Activated CD4-positive, alpha-beta memory T cell treated with anti-CD3 and anti-CD28 coated beads for 36 hours (primary cell): Measurements from ENCODE around the gene GPR62. TPM values are rescaled to one million over a fixed set of nuclear protein-coding genes. Genes with fewer than 3 reads are reported as not detected.

Experiments
- CTCF ChIA-PET: fragments of 350-600 bp; sonication (Branson Sonifier 250); formaldehyde crosslinking; loops from one replicate; lab custom pipeline; 2021; ENCODE audit warnings: antibody characterized with exemption, inconsistent platforms; lab: Charles Lee
- POLR2A ChIA-PET: fragments of 350-600 bp; sonication (Branson Sonifier 250); formaldehyde crosslinking; loops from one replicate; lab custom pipeline; 2021; ENCODE audit warnings: antibody characterized with exemption; lab: Charles Lee
- DNase-seq: peaks from one replicate; pipeline ENCODE4 v3.0.0-alpha.2; 2020
- H3K27ac Mint-ChIP-seq: one replicate; pipeline ENCODE4 v1.8.0; 2021; ENCODE audit warnings: mixed read lengths
- H3K27me3 Mint-ChIP-seq: one replicate; pipeline ENCODE4 v1.8.0; 2021; ENCODE audit warnings: mixed read lengths
- H3K36me3 Mint-ChIP-seq: one replicate; pipeline ENCODE4 v1.8.0; 2021; ENCODE audit warnings: mixed read lengths
- H3K4me1 Mint-ChIP-seq: one replicate; pipeline ENCODE4 v1.8.0; 2021; ENCODE audit warnings: low read depth, mixed read lengths
- H3K4me3 Mint-ChIP-seq: one replicate; pipeline ENCODE4 v1.8.0; 2021; ENCODE audit warnings: mild to moderate bottlenecking, mixed read lengths
- H3K9me3 Mint-ChIP-seq: one replicate; pipeline ENCODE4 v1.8.0; 2021; ENCODE audit warnings: mixed read lengths
- intact Hi-C: fragments of 100-400 bp; cut with micrococcal nuclease; formaldehyde crosslinking; loops from one replicate; pipeline ENCODE4 v1.15.1; 2023
- total RNA-seq, 2 experiments: library from RNA; stranded (reverse); gene quantifications; one replicate each; pipeline ENCODE4 v1.2.3, GENCODE V29; 2021

GPR62 gene
- total RNA-seq, 2 experiments from 2014 or later: not detected

DNA sequence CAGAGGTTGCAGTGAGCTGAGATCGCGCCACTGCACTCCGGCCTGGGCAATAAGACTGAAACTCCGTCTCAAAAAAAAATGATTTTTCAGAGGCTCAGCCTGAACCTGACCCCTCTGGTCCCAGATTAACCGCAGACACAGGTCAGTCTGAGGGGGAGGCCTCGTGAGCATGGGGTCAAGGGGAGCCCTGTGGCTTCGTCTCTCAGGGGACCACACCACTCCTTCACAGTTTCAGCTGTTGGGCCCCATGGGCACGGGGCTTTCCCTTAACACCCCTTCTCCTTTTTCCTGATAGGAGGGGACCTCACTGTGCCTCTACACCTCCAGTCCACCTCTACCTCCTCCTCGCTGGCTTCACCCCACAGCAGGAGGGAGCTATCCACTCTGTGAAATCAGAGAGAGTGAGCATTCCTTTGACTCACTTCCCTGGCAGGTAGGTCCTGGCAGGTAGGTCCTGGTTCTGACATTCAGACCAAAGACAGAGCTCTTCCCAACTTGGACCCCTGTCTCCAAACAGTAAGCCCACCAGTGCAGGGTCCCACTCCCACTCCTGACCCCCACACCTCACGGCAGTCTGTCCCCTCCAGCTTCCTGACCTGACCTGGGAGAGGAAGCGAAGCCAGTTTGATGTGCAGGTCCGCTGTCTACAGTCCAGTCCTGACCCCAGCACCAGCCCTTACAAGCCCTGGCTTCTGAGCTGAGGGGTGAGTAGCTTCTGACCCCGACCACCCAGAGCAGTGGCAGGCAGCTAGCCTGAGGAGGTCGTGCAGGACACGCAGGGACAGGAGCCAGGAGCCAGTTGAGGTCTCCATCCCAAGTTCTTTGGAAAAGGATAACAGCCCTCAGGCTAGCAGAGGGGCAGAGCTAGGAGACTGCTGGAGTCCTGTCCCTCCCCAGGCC lies 22.5 kb upstream of the GPR62 start:
- Mint-ChIP-seq H3K27me3 (no peaks in the 10 kb centered on the region), H3K27ac (no peak overlapping the region), H3K36me3 (peaks cover 34% of the 10 kb centered on the region), H3K4me1 (no peaks in the 10 kb centered on the region), H3K9me3 (no peaks in the 10 kb centered on the region), H3K4me3 (no peak overlapping the region)
- ChIA-PET POLR2A (interaction anchor here (1.6 kb wide), 1 partner anchor 9 kb away, joined by 3 read pairs; the partner anchor contains the start of genes PARP3 and RRP9), CTCF (interaction anchor here (1.8 kb wide), 1 partner anchor 9 kb away, joined by 7 read pairs; the partner anchor contains the start of gene RRP9)
- intact Hi-C loops: no loop called here
- DNase-seq: no peak

DNA sequence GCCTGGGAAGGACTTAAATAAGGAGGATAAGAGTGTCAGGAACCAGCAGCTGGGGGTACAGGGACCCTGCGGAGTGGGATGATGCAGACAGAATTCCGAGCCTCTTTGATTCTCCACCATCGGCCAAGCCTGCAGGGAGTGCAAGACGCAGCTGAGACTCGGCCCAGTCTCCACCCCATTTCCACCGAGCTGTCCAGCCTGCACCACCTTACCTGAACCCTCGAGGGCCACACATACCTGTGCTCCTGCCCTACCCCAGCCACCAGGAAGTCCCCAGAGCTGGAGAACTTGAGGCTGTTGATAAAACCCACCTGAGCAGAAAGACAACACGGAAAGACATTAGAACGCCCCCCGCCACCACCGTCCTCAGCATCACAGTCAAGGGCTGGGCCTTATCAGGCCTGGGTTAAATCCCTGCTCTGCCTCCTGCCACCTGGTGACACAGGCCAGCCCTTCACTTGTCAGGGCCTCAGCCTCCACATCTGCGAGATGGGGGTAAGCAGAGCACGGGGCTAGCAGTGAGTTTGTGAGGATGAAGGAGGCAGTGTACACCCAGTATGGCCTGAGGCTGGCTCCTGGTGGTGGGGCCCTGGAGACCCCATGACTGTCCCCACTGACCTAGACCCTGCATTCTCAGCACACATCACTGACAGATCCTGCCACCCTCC lies 21.6 kb upstream of the GPR62 start:
- Mint-ChIP-seq H3K4me3 (no peak overlapping the region), H3K9me3 (no peaks in the 10 kb centered on the region), H3K27ac (no peak overlapping the region), H3K4me1 (no peaks in the 10 kb centered on the region), H3K36me3 (peaks cover 41% of the 10 kb centered on the region), H3K27me3 (no peaks in the 10 kb centered on the region)
- intact Hi-C loops: no loop called here
- CTCF ChIA-PET: interaction anchor here (1.8 kb wide), 1 partner anchor 8 kb away, joined by 7 read pairs; the partner anchor contains the start of gene RRP9
- DNase-seq: no peak
- POLR2A ChIA-PET: interaction anchor here (1.6 kb wide), 1 partner anchor 8 kb away, joined by 3 read pairs; the partner anchor contains the start of genes PARP3 and RRP9

DNA sequence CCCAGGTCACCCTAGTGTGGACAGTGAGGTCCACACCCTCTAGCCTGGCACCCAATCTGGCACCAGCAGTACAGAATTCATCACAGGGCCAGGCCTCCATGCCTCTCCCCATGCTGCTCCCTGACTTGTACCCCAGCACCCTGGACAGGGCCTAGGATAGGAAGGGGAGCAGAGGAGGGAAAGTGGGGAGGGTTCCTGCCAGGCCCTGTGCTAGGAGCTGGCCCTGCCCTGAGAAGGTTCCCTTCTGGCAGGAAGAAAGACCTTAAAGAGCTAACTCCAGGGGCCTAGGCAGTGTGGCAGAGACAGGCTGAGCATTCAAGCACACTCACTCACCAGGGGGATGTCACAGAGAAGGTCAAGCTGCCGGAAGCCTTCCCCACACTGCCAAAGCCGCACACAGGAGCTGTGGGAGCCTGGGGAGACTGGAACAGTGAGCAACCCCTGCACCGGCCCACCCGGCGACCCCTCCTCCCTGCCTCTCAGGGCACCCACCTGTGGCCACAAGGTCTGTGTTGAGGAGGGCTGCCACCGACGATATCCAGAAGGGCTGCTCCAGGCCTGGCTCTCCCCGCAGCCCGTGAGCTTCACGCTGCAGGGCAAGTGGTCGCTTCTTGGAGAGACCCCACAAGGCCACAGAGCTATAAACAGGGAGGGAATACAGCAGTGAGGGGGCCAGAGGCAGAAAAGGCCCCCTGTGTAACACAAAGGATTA lies 20.9 kb upstream of the GPR62 start:
- ChIA-PET CTCF (interaction anchor here (1.0 to 1.8 kb wide), 2 partner anchors 7 to 11 kb away, joined by 3 to 7 read pairs; partner anchors contain the start of gene RRP9), POLR2A (no interaction called here)
- no peak for DNase-seq
- H3K27me3 Mint-ChIP-seq: no peaks in the 10 kb centered on the region
- H3K4me3 Mint-ChIP-seq: no peak overlapping the region
- intact Hi-C loops: no loop called here
- H3K27ac Mint-ChIP-seq: no peak overlapping the region
- peaks cover 41% of the 10 kb centered on the region for H3K36me3 Mint-ChIP-seq
- peaks cover 4% of the 10 kb centered on the region for H3K4me1 Mint-ChIP-seq
- H3K9me3 Mint-ChIP-seq: no peaks in the 10 kb centered on the region

DNA sequence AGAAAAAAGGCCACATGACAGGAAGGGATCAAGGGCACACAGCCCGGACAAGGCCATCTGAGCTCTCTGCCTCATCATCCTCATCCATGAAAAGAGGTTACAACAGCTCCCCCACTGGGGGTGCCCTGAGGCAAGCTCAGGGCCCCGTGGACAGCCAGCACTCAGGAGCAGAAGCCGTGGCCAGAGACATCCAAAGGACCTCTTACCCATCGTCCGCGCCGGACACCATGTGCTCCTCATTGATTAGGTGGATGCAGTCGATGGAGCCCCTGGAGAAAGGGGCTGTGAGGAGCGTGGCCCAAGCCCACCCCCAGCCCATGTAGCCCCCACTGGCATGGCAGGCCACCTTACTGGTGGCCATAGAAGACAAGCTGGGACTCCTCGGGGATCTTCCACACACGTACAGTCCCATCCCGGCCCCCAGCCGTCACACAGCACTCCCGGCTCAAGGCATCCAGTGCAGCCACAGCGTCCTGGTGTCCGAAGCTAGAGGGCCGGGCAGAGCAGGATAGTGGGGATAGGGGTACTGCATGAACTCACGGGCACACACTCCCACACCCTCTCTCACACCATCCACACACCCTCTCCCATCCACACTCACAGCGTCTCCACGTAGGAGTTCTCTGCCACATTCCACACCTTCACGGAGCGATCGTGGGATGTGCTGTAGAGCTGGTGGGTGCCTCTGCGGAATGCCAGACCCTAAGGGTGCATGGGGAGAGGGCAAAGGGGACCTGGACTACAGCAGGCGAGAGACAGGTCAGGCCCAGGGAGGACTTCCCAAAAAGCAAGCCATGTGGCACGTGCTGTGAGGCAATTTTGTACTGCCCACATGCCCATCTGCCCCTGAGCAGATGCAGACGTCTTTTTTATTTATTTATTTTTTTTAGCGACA lies 19.9 kb upstream of the GPR62 start:
- Mint-ChIP-seq H3K27me3 (no peaks in the 10 kb centered on the region), H3K4me1 (peaks cover 11% of the 10 kb centered on the region), H3K36me3 (peaks cover 41% of the 10 kb centered on the region), H3K9me3 (no peaks in the 10 kb centered on the region), H3K27ac (no peak overlapping the region), H3K4me3 (no peak overlapping the region)
- CTCF ChIA-PET: interaction anchor here (0.6 to 1.0 kb wide), 3 partner anchors 10 to 207 kb away, joined by 3 read pairs; no protein-coding TSS in a partner anchor
- POLR2A ChIA-PET: interaction anchor here (0.6 kb wide), 1 partner anchor 48 kb away, joined by 5 read pairs; no protein-coding TSS in a partner anchor
- intact Hi-C loops: no loop called here
- no peak for DNase-seq

DNA sequence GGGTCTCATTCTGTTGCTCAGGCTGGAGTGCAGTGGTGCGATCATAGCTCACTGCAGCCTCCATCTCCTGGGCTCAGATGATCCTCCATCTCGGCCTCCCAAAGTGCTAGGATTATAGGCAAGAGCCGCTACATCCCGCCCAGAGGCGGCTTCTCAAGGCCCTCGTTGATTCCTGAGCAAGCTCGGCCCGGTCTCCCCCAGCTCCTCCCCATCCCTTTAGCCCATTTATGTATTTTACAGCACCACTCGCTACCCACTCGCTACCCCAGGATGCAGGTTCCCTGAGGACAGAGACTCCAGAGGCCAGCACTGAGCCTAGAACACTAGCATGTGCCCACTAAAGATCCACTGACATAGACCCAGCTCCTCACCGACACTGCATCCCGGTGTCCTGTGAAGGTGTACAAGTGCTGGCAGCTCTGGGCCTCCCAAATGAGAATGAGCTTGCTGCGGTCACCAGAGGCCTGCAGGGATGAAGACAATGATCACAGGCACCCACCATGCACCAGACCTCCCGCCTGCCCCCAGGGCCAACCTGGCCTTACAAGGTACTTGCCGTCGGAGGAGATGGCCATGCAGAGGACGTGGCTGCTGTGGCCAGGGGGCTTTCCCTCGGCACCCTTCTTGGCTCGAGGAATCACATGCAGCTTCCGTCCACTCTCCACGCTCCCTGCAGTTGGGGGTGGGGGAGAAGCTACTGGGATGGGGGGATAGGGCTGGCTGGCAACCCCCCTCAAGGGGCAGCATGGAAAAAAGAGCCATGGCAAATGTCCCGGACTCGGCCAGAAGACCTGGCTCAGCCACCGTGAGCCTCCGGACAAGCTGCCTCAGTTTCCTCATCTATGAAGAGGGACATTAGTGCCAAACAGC lies 19.1 kb upstream of the GPR62 start:
- Mint-ChIP-seq H3K27ac (no peak overlapping the region), H3K27me3 (no peaks in the 10 kb centered on the region), H3K4me1 (peaks cover 20% of the 10 kb centered on the region), H3K9me3 (no peaks in the 10 kb centered on the region), H3K36me3 (peaks cover 37% of the 10 kb centered on the region), H3K4me3 (no peak overlapping the region)
- DNase-seq: no peak
- intact Hi-C loops: no loop called here
- ChIA-PET CTCF (interaction anchor here (0.6 to 1.2 kb wide), 2 partner anchors 207 to 254 kb away, joined by 3 read pairs; no protein-coding TSS in a partner anchor), POLR2A (no interaction called here)

DNA sequence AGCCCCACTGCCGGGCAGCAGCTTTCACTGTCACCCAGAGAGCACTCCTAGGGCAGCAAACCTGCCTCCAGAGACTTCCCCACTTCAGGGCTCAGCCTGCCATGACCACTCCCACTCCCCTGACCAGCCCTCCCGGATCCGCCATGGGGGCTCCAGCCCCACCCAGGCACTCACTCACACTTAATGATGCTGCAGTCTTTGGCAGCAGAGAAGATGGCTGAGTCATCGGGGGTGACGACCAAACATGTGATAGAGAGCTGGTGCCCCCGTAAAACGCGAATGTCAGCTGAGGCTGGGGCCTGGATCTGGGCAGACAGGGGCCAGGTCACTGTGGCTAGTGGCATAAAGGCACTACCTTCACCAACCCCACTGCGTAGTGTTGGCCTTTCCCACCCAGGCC lies 18.2 kb upstream of the GPR62 start:
- no peak overlapping the region for H3K27ac Mint-ChIP-seq
- no peak for DNase-seq
- POLR2A ChIA-PET: no interaction called here
- CTCF ChIA-PET: interaction anchor here (1.2 kb wide), 1 partner anchor 255 kb away, joined by 3 read pairs; no protein-coding TSS in a partner anchor
- intact Hi-C loops: no loop called here
- no peak overlapping the region for H3K4me3 Mint-ChIP-seq
- H3K27me3 Mint-ChIP-seq: no peaks in the 10 kb centered on the region
- H3K9me3 Mint-ChIP-seq: no peaks in the 10 kb centered on the region
- H3K36me3 Mint-ChIP-seq: peaks cover 31% of the 10 kb centered on the region
- H3K4me1 Mint-ChIP-seq: peaks cover 22% of the 10 kb centered on the region

DNA sequence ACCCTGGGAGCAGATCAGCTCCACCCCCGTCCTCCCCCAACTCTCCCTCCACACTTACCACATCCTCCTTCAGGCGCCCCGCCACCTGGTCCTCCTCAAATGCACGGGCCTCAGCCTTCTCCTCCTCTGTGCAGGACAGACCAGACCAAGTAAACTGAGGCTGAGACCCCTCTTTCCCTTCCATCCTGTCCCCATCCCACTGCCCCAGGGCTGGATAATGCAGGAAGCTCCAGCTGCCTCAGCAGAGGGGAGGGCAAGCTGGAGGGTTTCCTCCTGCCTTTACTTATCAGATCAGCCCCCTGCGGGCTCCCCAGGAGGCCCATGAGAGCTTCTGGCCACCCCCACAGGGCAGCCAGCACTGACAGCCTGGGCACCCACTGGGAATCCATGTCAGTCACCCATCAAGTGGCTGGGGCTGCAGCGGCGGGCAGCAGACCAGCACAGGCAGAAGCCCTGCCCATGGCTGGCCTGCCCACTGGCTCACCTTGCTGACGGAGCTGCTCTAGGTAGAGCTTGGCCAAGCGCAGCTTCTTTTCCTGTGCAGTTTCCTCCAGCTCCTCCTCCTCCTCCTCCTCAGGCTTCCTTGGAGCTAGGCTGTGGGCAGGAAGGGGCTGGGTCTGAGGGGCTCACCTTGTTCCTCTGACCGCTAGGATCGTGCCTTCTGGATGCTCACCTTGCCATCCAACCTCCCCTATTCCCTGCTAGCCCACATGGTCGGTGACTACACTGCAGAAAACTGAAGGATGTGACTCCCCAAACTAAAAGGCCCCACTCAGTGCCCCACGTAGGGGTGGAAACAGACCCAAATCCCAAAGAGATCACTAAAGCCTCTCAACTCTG lies 17.4 kb upstream of the GPR62 start:
- Mint-ChIP-seq H3K9me3 (no peaks in the 10 kb centered on the region), H3K4me1 (peaks cover 25% of the 10 kb centered on the region), H3K4me3 (no peak overlapping the region), H3K36me3 (peaks cover 29% of the 10 kb centered on the region), H3K27me3 (no peaks in the 10 kb centered on the region), H3K27ac (no peak overlapping the region)
- CTCF ChIA-PET: no interaction called here
- intact Hi-C loops: no loop called here
- DNase-seq: no peak
- POLR2A ChIA-PET: no interaction called here

DNA sequence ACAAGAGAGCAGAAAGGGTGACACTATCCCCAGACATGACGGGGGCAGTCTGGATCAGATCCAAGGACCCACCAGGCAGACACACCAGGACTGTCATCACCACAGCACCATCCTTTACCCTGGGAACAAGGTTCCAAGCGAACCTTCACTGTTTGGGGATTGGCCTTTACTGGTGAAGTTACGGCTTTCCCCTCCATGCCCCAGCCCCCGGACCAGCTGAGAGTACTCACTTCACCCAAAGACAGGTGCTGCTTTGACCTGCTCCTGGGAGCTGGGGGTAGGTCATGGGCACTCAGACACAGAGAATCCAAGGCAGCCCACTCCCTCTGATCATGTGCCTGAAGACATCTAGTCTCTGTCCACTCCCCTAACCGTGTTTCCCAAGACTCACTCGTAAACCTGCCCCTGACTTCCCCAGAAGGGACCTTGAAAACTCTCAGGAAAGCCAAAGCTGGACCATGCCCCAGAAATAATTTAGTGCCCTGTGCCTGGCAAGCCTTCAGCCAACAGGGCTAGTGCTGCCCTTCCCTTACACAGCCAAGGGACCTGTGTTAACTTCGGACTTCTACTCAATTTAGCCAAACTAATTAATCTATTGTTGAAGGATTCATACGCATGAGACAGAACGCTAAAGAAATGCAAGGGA lies 16.3 kb upstream of the GPR62 start:
- ChIA-PET POLR2A (no interaction called here), CTCF (interaction anchor here (1.2 kb wide), 1 partner anchor 43 kb away, joined by 3 read pairs; no protein-coding TSS in a partner anchor)
- intact Hi-C loops: no loop called here
- no peaks in the 10 kb centered on the region for H3K9me3 Mint-ChIP-seq
- peaks cover 29% of the 10 kb centered on the region for H3K4me1 Mint-ChIP-seq
- no peak overlapping the region for H3K27ac Mint-ChIP-seq
- no peaks in the 10 kb centered on the region for H3K27me3 Mint-ChIP-seq
- no peak for DNase-seq
- H3K4me3 Mint-ChIP-seq: no peak overlapping the region
- H3K36me3 Mint-ChIP-seq: peaks cover 26% of the 10 kb centered on the region
